Cardiac fibroblast (primary cell): ENCODE data around the gene MYO9A.

Experiments
- DNase-seq, 2 donors: peaks; one replicate each; pipeline versions ENCODE4 v3.0.0 to v3.0.0-alpha.2; 2010; ENCODE audit warnings: low read depth in 2 of 2
- H3K4me3 ChIP-seq, 2 donors: replicated peaks in 1 of 2; 1 replicate in 1 of 2; 2 replicates in 1 of 2; pipeline ENCODE4 v1.5.1; 2011; ENCODE audit warnings: low read depth in 2 of 2, low read length in 2 of 2, mild to moderate bottlenecking in 2 of 2, moderate library complexity in 1 of 2
- CTCF ChIP-seq: IDR thresholded peaks from one replicate; pipeline ENCODE4 v1.5.1; 2011; ENCODE audit warnings: low read depth, mild to moderate bottlenecking, low read length, inconsistent platforms

MYO9A gene

GRCh38 chr15:71802770-71803169, 315.2 kb downstream of the MYO9A start:
- peak; percentile 60 for TF ChIP-seq CTCF
- H3K4me3 ChIP-seq: no peak overlapping the region
- DNase-seq: no peak

- TF ChIP-seq CTCF: no peak
- H3K4me3 ChIP-seq: no peak overlapping the region
- no peak for DNase-seq
Observed at GRCh38 chr15:71801935-71802655, 315.9 kb downstream of the MYO9A start.

- DNase-seq: peak; percentile 85 to 89
- peak; percentile 76 for TF ChIP-seq CTCF
- no peak overlapping the region for H3K4me3 ChIP-seq
Observed at GRCh38 chr15:71800835-71801745, 316.9 kb downstream of the MYO9A start.

GRCh38 chr15:71800190-71800589, 317.8 kb downstream of the MYO9A start:
- DNase-seq: no peak
- H3K4me3 ChIP-seq: no peak overlapping the region
- TF ChIP-seq CTCF: no peak

GRCh38 chr15:71798641-71799040, 319.3 kb downstream of the MYO9A start:
- TF ChIP-seq CTCF: no peak
- no peak for DNase-seq
- H3K4me3 ChIP-seq: no peak overlapping the region

- H3K4me3 ChIP-seq: no peak overlapping the region
- no peak for TF ChIP-seq CTCF
- DNase-seq: peak; percentile 49 to 70
Observed at GRCh38 chr15:71792521-71792920, 325.4 kb downstream of the MYO9A start.
